ENCODE measurements around the gene U2AF2. TPM values are rescaled to one million over a fixed set of nuclear protein-coding genes. Genes with fewer than 3 reads are reported as not detected.
A peak's percentile ranks its signal among the peaks of the same experiment; 100 is the strongest.

The U2AF2 gene
- total and polyA plus RNA-seq, 8 donors, result 123 to 213 (median 170) TPM

GRCh38 chr19:55633861-55634260, 21.0 kb upstream of the U2AF2 start:
- DNase-seq (peak in 1 of 4 donors; percentile 41), ATAC-seq (no peak)
- H3K36me3 ChIP-seq, result no peaks in the 10 kb centered on the region
- peak overlapping the region in 1 of 2 donors; percentile 87 for H3K4me3 ChIP-seq
- no peaks in the 10 kb centered on the region for H3K9me3 ChIP-seq
- intact Hi-C loops (cut with DNase I), result no loop called here
- H3K4me1 ChIP-seq, result peaks cover 8 to 47% of the 10 kb centered on the region in 2 donors
- H3K27me3 ChIP-seq, result no peaks in the 10 kb centered on the region
- H3K27ac ChIP-seq, result peak overlapping the region; percentile 84 to 95
- TF ChIP-seq CTCF (IDR thresholded peaks at IDR 0.05), result no peak

- TF ChIP-seq CTCF (IDR thresholded peaks at IDR 0.05), result no peak
- H3K4me1 ChIP-seq, result peaks cover 14 to 60% of the 10 kb centered on the region in 2 donors
- intact Hi-C loops (cut with DNase I), result no loop called here
- H3K9me3 ChIP-seq, result no peaks in the 10 kb centered on the region
- DNase-seq (peak in 1 of 4 donors; percentile 70), ATAC-seq (no peak)
- H3K36me3 ChIP-seq, result no peaks in the 10 kb centered on the region
- H3K4me3 ChIP-seq, result peak overlapping the region; percentile 76 to 87
- H3K27me3 ChIP-seq, result no peaks in the 10 kb centered on the region
- H3K27ac ChIP-seq, result peak overlapping the region; percentile 84 to 95
Observed at GRCh38 chr19:55635334-55635717, 19.5 kb upstream of the U2AF2 start.

- Histone ChIP-seq H3K36me3 (no peaks in the 10 kb centered on the region), H3K27ac (peak overlapping the region in 1 of 2 donors; percentile 95), H3K4me3 (peak overlapping the region; percentile 76 to 87), H3K9me3 (no peaks in the 10 kb centered on the region), H3K4me1 (peaks cover 17 to 66% of the 10 kb centered on the region in 2 donors), H3K27me3 (no peaks in the 10 kb centered on the region)
- intact Hi-C loops (cut with DNase I), result no loop called here
- TF ChIP-seq CTCF (IDR thresholded peaks at IDR 0.05), result no peak
- DNase-seq, result peak in 1 of 4 donors; percentile 9
- no peak for ATAC-seq
Observed at GRCh38 chr19:55635856-55636440, 18.9 kb upstream of the U2AF2 start.

GRCh38 chr19:55636723-55637122, 18.1 kb upstream of the U2AF2 start:
- TF ChIP-seq CTCF (IDR thresholded peaks at IDR 0.05), result no peak
- H3K4me3 ChIP-seq, result no peak overlapping the region
- H3K36me3 ChIP-seq, result no peaks in the 10 kb centered on the region

GRCh38 chr19:55637534-55637933, 17.3 kb upstream of the U2AF2 start:
- Histone ChIP-seq H3K9me3 (no peaks in the 10 kb centered on the region), H3K4me3 (no peak overlapping the region), H3K27ac (no peak overlapping the region), H3K27me3 (peaks cover 0 to 8% of the 10 kb centered on the region in 2 donors), H3K4me1 (peaks cover 17 to 70% of the 10 kb centered on the region in 2 donors), H3K36me3 (no peaks in the 10 kb centered on the region)
- no peak for ATAC-seq
- peak in 1 of 4 donors; percentile 57 for DNase-seq
- TF ChIP-seq CTCF (IDR thresholded peaks at IDR 0.05), result no peak
- intact Hi-C loops (cut with DNase I), result no loop called here

More at GRCh38 chr19:55636723-55637122, 18.1 kb upstream of the U2AF2 start:
- ATAC-seq (no peak), DNase-seq (no peak)
- H3K4me1 ChIP-seq, result peaks cover 17 to 70% of the 10 kb centered on the region in 2 donors
- peaks cover 0 to under 1% of the 10 kb centered on the region in 2 donors for H3K27me3 ChIP-seq
- H3K9me3 ChIP-seq, result no peaks in the 10 kb centered on the region
- no peak overlapping the region for H3K27ac ChIP-seq
- intact Hi-C loops (cut with DNase I), result no loop called here
